ENCODE data around the gene ACTRT2. TPM values are rescaled to one million over a fixed set of nuclear protein-coding genes. Genes with fewer than 3 reads are reported as not detected.

Gene ACTRT2
- total RNA-seq, 2 experiments from 2014 or later = not detected

DNA sequence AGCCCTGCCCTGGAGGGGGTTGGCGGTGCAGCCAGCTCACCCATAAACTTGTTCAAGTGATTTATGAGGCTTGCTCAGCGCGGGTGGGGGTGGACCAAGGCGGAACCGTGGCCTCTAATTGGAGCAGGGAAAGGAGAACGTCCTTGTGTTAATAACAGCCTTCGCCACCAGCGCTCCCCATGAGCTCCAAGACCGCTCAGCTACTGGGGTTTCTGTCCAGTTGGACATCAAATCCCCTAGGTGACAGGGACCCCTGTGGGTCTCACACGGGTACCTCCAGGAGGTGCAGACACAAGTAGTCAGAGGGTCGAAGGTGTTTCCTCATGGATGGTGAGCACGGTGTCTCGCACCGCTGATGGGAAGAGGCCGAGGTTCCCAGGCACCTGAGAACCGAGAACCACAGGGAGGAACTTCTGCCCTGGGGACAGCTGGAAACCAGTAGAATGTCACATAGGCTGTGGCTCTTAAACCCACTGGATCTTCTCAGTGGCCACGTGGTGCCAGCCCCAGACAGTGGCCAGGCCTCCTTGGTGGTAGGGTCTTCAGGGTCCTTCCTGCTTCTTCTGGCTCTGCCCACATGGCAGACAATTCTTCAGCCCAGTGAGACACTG lies 3.7 kb upstream of the ACTRT2 start:
- DNase-seq = no peak
- intact Hi-C loops (cut with DNase I, micrococcal nuclease) = no loop called here
- no peaks in the 10 kb centered on the region for H3K4me1 Mint-ChIP-seq

DNA sequence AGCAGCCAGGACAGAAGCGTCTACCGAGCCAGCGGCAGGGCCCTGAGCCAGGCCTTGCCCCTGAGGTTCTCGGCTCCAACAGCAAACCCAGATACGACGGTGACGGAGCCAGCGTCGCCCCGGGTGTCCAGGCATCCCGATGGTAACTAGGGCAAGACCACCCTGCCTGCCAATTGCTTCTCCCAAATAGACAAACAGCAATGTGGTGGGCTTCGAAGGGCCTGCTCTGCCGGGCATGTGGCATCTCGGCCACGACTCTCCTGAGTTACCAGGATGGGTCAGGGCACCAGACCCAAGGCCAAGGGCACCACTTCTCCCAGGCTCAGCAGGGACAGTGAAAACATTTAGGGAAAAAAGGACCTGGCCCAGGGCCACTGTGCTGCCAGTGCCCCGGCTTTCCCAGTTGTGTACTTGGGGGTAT lies 3.2 kb upstream of the ACTRT2 start:
- intact Hi-C loops (cut with DNase I, micrococcal nuclease) = no loop called here
- no peaks in the 10 kb centered on the region for H3K36me3 Mint-ChIP-seq (ENCODE audit: low read depth)
- H3K9me3 Mint-ChIP-seq (ENCODE audit: low read depth) = no peaks in the 10 kb centered on the region
- ATAC-seq = no peak
- no peak overlapping the region for H3K4me3 Mint-ChIP-seq
- H3K27me3 Mint-ChIP-seq = peaks cover 4% of the 10 kb centered on the region
- no peak overlapping the region for H3K27ac Mint-ChIP-seq
- POLR2A ChIA-PET = no interaction called here
- DNase-seq = no peak
- CTCF ChIA-PET = interaction anchor here (0.6 kb wide), 1 partner anchor 19 kb away, joined by 4 read pairs; no protein-coding TSS in a partner anchor
- no peaks in the 10 kb centered on the region for H3K4me1 Mint-ChIP-seq

More for the DNA sequence above, 3.7 kb upstream of the ACTRT2 start:
- Mint-ChIP-seq H3K27ac (no peak overlapping the region), H3K36me3 (ENCODE audit: low read depth) (no peaks in the 10 kb centered on the region), H3K27me3 (peaks cover 4% of the 10 kb centered on the region), H3K4me3 (no peak overlapping the region), H3K9me3 (ENCODE audit: low read depth) (no peaks in the 10 kb centered on the region)
- ATAC-seq = no peak
- CTCF ChIA-PET = interaction anchor here (0.6 kb wide), 1 partner anchor 20 kb away, joined by 4 read pairs; no protein-coding TSS in a partner anchor
- POLR2A ChIA-PET = no interaction called here

DNA sequence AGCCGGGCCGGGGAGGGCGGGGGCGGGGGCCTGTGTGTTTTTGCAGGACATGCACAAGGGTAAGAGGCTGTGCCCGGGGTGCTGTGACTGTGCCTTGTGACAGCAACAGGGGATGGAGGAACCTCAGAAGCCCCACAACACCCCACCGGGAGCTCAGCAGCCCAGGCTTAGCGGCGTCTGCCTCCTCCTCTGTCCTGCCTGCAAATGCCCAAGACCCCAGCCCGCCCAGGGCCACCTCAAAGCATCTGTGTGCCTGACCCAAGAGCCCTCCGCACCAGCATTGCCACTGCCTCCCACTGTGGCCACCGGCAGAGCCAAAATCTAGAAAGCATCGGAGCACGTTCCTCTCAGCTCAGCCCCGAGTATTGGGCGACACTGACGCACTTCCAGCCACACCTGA lies 2.7 kb upstream of the ACTRT2 start:
- H3K27me3 Mint-ChIP-seq = no peaks in the 10 kb centered on the region
- H3K4me1 Mint-ChIP-seq = no peaks in the 10 kb centered on the region
- ATAC-seq = no peak
- no peak for DNase-seq
- H3K4me3 Mint-ChIP-seq = no peak overlapping the region
- no peaks in the 10 kb centered on the region for H3K9me3 Mint-ChIP-seq (ENCODE audit: low read depth)
- no peaks in the 10 kb centered on the region for H3K36me3 Mint-ChIP-seq (ENCODE audit: low read depth)
- no peak overlapping the region for H3K27ac Mint-ChIP-seq
- ChIA-PET CTCF (no interaction called here), POLR2A (no interaction called here)
- intact Hi-C loops (cut with DNase I, micrococcal nuclease) = no loop called here

DNA sequence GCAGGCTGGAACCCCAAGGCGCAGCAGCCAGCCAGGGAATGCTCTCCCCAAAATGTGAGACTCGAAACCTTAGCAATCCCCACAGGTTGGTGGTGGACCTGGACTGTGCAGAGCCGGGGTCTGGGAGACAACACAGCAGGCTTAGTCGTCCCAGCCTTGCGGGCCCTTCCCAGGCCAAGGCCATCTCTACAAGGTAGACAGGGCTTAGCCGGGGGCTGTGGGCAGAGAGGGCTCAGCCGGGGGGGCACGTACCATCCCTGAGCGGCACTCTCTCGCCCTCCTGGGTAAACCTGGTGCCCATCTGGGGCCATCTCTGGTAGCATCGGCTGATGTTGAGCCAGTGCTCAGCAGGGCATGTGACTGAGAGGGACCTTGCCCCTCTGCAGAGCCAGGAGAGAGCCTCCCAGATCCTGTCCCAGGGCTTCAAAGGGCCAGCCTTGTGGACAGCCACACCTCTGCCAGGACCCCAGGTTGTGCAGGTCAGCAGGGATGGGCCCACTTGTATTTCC lies 2.2 kb upstream of the ACTRT2 start:
- Mint-ChIP-seq H3K4me3 (no peak overlapping the region), H3K36me3 (ENCODE audit: low read depth) (no peaks in the 10 kb centered on the region), H3K27me3 (no peaks in the 10 kb centered on the region), H3K27ac (no peak overlapping the region), H3K9me3 (ENCODE audit: low read depth) (no peaks in the 10 kb centered on the region), H3K4me1 (no peaks in the 10 kb centered on the region)
- intact Hi-C loops (cut with DNase I, micrococcal nuclease) = no loop called here
- ChIA-PET POLR2A (no interaction called here), CTCF (no interaction called here)
- ATAC-seq (no peak), DNase-seq (no peak)

DNA sequence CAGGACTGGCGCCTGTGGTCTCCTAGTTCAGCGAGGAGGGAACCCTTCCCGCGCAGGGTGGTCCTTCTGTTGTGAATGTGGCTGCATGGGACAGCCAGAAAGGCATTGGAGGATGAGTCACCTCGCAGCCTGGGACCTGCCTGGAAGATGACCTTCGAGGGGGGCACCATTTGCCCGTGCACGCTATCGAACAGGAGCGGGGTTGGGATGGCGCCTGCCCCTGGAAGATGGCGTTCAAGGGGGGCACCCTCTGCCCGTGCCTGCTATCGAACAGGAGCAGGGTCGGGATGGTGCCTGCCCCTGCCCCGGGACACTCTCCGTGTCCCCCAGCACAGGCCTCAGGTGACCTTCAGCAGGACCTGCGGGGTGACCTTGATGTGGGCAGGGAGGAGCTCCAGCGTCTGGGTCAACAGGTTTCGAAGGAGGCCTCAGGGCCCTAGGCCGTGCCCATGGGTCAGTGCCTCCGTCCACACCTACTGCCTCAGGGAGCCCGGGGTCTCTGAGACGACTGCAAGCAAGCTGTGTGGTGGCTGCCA lies 1.7 kb upstream of the ACTRT2 start:
- Mint-ChIP-seq H3K4me1 (no peaks in the 10 kb centered on the region), H3K36me3 (ENCODE audit: low read depth) (no peaks in the 10 kb centered on the region), H3K4me3 (no peak overlapping the region), H3K27ac (no peak overlapping the region), H3K27me3 (no peaks in the 10 kb centered on the region), H3K9me3 (ENCODE audit: low read depth) (no peaks in the 10 kb centered on the region)
- ATAC-seq (no peak), DNase-seq (no peak)
- ChIA-PET CTCF (no interaction called here), POLR2A (no interaction called here)
- intact Hi-C loops (cut with DNase I, micrococcal nuclease) = no loop called here

DNA sequence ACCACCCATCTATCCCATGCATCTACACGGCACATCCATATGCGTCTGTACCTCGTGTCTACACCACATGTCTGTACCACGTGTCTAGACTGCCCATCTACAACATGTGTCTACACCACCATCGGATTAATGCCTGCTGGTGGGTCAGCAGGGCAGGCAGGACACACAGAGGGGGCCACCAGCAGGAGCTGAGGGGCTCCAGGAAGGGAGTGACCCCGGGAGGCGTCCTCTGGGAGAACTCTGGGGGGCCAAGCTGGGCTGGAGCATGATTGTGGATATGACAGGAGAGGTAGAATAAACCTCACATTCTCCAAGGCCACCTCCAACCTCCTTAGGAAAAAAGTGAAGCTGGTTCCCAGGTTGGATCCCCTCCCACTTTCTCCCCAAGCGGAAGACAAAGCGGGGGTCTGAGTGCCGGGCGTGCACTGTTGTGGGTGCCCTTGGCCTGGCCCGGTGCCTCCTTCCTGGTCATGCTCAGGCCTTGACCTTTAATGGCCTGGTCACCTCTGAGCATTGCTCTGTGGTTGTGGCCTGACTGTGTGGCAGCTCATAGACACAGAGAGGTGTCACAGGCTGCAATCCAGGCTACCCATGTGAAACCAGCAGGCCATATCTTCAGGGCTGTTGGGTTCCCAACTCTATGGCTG lies 881 bp upstream of the ACTRT2 start:
- CTCF ChIA-PET = no interaction called here
- no peak overlapping the region for H3K4me3 Mint-ChIP-seq

DNA sequence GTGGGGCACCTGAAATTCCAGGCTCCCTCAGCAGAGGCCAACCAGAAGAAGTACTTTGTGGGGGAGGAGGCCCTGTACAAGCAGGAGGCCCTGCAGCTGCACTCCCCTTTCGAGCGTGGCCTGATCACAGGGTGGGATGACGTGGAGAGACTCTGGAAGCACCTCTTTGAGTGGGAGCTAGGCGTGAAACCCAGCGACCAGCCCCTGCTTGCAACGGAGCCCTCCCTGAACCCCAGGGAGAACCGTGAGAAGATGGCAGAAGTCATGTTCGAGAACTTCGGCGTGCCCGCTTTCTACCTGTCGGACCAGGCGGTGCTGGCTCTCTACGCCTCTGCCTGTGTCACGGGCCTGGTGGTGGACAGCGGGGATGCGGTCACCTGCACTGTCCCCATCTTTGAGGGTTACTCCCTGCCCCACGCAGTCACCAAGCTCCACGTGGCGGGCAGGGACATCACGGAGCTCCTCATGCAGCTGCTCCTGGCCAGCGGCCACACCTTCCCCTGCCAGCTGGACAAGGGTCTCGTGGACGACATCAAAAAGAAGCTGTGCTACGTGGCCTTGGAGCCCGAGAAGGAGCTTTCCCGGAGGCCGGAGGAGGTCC lies 634 bp downstream of the ACTRT2 start:
- Mint-ChIP-seq H3K27ac (no peak overlapping the region), H3K36me3 (ENCODE audit: low read depth) (no peaks in the 10 kb centered on the region)

More for the DNA sequence above, 881 bp upstream of the ACTRT2 start:
- no peak for DNase-seq
- intact Hi-C loops (cut with DNase I, micrococcal nuclease) = no loop called here
- H3K9me3 Mint-ChIP-seq (ENCODE audit: low read depth) = no peaks in the 10 kb centered on the region
- no peaks in the 10 kb centered on the region for H3K4me1 Mint-ChIP-seq
- H3K27me3 Mint-ChIP-seq = no peaks in the 10 kb centered on the region
- no peaks in the 10 kb centered on the region for H3K36me3 Mint-ChIP-seq (ENCODE audit: low read depth)
- H3K27ac Mint-ChIP-seq = no peak overlapping the region
- POLR2A ChIA-PET = no interaction called here
- ATAC-seq = no peak

DNA sequence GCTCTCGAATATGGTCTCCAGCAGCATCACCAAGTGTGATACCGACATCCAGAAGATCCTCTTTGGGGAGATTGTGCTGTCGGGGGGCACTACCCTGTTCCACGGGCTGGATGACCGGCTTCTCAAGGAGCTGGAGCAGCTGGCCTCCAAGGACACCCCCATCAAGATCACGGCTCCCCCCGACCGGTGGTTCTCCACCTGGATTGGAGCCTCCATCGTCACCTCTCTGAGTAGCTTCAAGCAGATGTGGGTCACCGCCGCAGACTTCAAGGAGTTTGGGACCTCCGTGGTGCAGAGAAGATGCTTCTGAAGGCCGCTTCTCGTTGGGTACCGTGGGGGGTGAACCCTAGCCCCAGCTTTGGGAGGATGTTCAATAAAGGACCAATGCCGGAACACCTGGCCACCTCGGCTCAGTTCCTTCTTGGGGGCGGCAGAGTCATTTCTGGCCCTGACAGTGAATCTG lies 1.3 kb downstream of the ACTRT2 start:
- H3K4me1 Mint-ChIP-seq = no peaks in the 10 kb centered on the region
- ChIA-PET CTCF (interaction anchor here (0.6 kb wide), 1 partner anchor 25 kb away, joined by 3 read pairs; no protein-coding TSS in a partner anchor), POLR2A (no interaction called here)
- intact Hi-C loops (cut with DNase I, micrococcal nuclease) = no loop called here
- no peaks in the 10 kb centered on the region for H3K27me3 Mint-ChIP-seq
- no peak for ATAC-seq
- no peak overlapping the region for H3K4me3 Mint-ChIP-seq
- no peak overlapping the region for H3K27ac Mint-ChIP-seq
- H3K9me3 Mint-ChIP-seq (ENCODE audit: low read depth) = no peaks in the 10 kb centered on the region
- DNase-seq = no peak
- H3K36me3 Mint-ChIP-seq (ENCODE audit: low read depth) = no peaks in the 10 kb centered on the region

More for the DNA sequence above, 634 bp downstream of the ACTRT2 start:
- Mint-ChIP-seq H3K4me1 (no peaks in the 10 kb centered on the region), H3K27me3 (no peaks in the 10 kb centered on the region), H3K4me3 (no peak overlapping the region), H3K9me3 (ENCODE audit: low read depth) (no peaks in the 10 kb centered on the region)
- CTCF ChIA-PET = no interaction called here
- DNase-seq (no peak), ATAC-seq (no peak)
- intact Hi-C loops (cut with DNase I, micrococcal nuclease) = no loop called here
- POLR2A ChIA-PET = no interaction called here

DNA sequence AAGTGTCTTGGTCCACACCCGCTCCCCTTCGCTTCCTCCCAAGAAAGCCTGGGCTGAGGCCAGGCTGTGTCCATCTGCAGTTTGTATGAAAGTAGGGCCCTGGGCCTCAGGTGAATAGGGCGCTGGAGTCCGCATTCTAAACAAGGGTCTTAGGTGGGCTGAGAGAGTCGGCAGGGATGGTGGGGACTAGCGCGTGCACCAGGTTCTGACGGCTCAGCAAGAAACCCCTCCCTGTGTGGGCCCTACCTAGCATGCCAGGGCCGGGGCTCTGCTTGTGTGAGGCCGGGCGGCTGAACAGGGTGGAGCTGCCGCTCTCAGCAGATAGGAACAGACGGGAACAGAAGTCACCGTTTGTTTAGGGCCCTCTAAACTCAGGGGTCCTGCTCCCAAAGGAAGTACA lies 1.7 kb downstream of the ACTRT2 start:
- CTCF ChIA-PET = interaction anchor here (0.6 kb wide), 1 partner anchor 24 kb away, joined by 3 read pairs; no protein-coding TSS in a partner anchor

DNA sequence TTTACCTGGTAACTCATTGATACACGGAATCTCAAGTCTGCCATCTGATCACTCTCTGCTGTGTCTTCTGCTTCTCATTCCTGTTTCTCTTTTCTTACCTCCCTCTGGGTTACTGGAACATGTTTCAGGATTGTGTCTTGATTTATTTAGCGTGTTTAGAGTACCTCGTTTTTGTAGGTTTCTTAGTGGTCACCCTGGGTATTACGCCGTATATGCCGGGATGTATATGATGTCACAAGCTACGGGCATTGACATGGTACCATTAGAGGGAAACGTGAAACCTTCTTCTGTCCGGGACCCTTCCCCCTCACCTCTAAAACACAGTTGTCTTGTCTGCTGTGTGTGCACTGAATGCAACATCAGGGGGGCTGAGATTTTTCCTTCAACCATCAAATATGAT lies 2.8 kb downstream of the ACTRT2 start:
- Mint-ChIP-seq H3K4me3 (no peak overlapping the region), H3K27ac (no peak overlapping the region), H3K4me1 (no peaks in the 10 kb centered on the region), H3K36me3 (ENCODE audit: low read depth) (no peaks in the 10 kb centered on the region), H3K27me3 (no peaks in the 10 kb centered on the region), H3K9me3 (ENCODE audit: low read depth) (no peaks in the 10 kb centered on the region)
- POLR2A ChIA-PET = no interaction called here
- CTCF ChIA-PET = no interaction called here
- DNase-seq (no peak), ATAC-seq (no peak)
- intact Hi-C loops (cut with DNase I, micrococcal nuclease) = no loop called here

More for the DNA sequence above, 1.7 kb downstream of the ACTRT2 start:
- no peak for ATAC-seq
- Mint-ChIP-seq H3K4me3 (no peak overlapping the region), H3K27me3 (no peaks in the 10 kb centered on the region), H3K9me3 (ENCODE audit: low read depth) (no peaks in the 10 kb centered on the region), H3K36me3 (ENCODE audit: low read depth) (no peaks in the 10 kb centered on the region), H3K4me1 (no peaks in the 10 kb centered on the region), H3K27ac (no peak overlapping the region)
- POLR2A ChIA-PET = no interaction called here
- DNase-seq = no peak
- intact Hi-C loops (cut with DNase I, micrococcal nuclease) = no loop called here

DNA sequence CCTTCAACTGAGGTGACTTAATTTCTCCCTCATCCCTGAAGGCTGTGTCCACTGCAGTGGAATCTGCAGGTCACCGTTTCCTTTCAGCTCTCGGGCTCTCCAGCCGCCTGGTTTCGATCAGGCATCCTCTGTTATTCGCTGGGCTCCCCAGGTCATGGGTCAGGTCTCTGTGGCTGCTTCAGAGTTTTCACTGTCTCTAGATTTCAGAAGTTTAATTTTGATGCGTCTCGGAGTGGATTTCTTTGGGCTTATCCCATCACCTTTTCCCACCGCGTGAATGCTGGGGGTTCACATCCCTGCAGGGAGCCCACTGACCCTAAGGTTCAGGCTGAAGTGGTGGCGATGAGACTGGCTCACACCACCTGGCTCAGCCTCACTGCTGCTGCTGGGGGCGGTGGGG lies 3.3 kb downstream of the ACTRT2 start:
- H3K27me3 Mint-ChIP-seq = no peaks in the 10 kb centered on the region
- intact Hi-C loops (cut with DNase I, micrococcal nuclease) = no loop called here
- H3K36me3 Mint-ChIP-seq (ENCODE audit: low read depth) = no peaks in the 10 kb centered on the region
- no peak for DNase-seq
- CTCF ChIA-PET = no interaction called here
- H3K27ac Mint-ChIP-seq = no peak overlapping the region
- no peak for ATAC-seq
- no peak overlapping the region for H3K4me3 Mint-ChIP-seq
- H3K9me3 Mint-ChIP-seq (ENCODE audit: low read depth) = no peaks in the 10 kb centered on the region
- no peaks in the 10 kb centered on the region for H3K4me1 Mint-ChIP-seq
- POLR2A ChIA-PET = no interaction called here

DNA sequence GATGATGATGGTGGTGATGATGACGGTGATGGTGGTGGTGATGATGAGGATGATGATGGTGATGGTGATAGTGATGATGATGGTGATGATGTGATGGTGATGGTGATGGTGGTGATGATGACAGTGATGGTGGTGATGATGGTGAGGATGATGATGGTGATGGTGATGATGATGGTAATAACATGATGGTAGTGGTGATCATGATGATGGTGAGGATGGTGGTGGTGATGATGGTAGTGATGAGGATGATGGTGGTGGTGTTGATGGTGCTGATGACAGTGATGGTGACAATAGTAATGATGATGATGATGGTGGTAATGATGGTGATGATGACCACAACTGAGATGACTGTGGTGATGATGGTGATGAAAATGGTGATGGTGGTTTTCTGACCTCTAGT lies 4.9 kb downstream of the ACTRT2 start:
- POLR2A ChIA-PET = no interaction called here
- intact Hi-C loops (cut with DNase I, micrococcal nuclease) = no loop called here
- CTCF ChIA-PET = no interaction called here
- no peak for ATAC-seq
- Mint-ChIP-seq H3K36me3 (ENCODE audit: low read depth) (no peaks in the 10 kb centered on the region), H3K27ac (no peak overlapping the region), H3K9me3 (ENCODE audit: low read depth) (no peaks in the 10 kb centered on the region), H3K4me3 (no peak overlapping the region), H3K4me1 (no peaks in the 10 kb centered on the region), H3K27me3 (no peaks in the 10 kb centered on the region)
- no peak for DNase-seq
